HFF-Myc (cell line): ENCODE measurements around the gene ZKSCAN3.

Experiments used
- DNase-seq: peaks from one replicate; pipeline ENCODE4 v3.0.0-alpha.2; 2011; ENCODE audit warnings: low read depth; ENCODE audit errors: extremely low read depth
- H3K4me3 ChIP-seq: replicated peaks from 2 replicates; pipeline ENCODE4 v1.5.1; 2011; ENCODE audit warnings: low read depth, mild to moderate bottlenecking, control low read depth, low read length
- TF ChIP-seq, protein P1 (sequence below): IDR thresholded peaks from 2 replicates; pipeline ENCODE4 v1.5.1; 2012; ENCODE audit warnings: mild to moderate bottlenecking, low read depth, low read length, control low read depth; ENCODE audit errors: missing control alignments

The ZKSCAN3 gene

DNA sequence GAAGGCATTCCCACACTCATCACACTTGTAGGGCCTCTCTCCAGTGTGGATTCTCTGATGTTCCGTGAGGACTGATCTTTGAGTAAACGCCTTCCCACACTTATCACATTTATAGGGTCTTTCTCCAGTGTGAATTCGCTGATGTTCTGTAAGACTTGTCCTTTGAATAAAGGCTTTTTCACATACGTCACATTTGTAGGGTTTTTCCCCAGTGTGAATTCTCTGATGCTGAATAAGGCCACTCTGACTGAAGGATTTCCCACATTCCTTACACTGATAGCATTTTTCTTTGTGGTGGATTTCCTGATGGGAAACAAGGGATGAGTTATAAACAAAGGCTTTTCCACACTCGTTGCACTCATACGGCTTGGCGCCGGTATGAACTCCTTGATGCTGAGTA lies 40.9 kb downstream of the ZKSCAN3 start:
- TF ChIP-seq, protein P1, sequence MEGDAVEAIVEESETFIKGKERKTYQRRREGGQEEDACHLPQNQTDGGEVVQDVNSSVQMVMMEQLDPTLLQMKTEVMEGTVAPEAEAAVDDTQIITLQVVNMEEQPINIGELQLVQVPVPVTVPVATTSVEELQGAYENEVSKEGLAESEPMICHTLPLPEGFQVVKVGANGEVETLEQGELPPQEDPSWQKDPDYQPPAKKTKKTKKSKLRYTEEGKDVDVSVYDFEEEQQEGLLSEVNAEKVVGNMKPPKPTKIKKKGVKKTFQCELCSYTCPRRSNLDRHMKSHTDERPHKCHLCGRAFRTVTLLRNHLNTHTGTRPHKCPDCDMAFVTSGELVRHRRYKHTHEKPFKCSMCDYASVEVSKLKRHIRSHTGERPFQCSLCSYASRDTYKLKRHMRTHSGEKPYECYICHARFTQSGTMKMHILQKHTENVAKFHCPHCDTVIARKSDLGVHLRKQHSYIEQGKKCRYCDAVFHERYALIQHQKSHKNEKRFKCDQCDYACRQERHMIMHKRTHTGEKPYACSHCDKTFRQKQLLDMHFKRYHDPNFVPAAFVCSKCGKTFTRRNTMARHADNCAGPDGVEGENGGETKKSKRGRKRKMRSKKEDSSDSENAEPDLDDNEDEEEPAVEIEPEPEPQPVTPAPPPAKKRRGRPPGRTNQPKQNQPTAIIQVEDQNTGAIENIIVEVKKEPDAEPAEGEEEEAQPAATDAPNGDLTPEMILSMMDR: no peak
- H3K4me3 ChIP-seq: no peak overlapping the region
- DNase-seq: no peak

DNA sequence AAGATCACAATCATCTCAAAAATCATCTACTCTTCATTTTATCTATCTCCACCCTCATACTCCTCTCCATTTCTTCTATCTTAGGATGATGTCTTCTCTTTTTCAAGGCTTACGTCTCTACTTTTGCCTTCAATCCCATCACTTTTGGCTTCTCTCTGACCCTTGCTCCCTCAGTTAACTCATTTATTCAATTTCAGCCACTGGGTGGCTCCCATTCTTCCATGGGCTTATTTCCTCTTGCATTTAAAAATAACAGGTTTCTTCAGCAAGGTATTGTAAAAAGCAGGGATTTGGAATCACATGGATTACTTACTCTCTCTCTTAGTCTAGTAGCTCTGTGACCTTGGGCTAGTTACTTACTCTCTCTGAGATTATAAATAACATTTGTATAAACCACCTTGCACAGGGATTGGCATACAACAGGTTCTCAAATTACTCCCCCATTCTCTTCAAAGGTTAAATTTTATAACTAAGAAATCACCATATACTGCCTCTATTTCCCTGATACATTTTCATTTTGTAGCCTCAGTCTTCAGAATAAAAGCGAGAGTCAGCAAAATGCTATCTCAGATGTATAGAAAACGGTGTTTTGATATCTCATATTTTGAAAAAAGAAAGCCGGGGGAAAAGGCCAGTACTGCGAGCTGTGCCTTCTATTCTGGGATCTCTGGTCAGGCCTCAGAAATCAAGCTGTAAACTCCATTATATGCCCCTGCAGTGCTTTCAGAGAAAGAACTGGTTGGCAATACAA lies 44.3 kb downstream of the ZKSCAN3 start:
- DNase-seq: no peak
- TF ChIP-seq, protein P1: peak; percentile 17
- H3K4me3 ChIP-seq: no peak overlapping the region

DNA sequence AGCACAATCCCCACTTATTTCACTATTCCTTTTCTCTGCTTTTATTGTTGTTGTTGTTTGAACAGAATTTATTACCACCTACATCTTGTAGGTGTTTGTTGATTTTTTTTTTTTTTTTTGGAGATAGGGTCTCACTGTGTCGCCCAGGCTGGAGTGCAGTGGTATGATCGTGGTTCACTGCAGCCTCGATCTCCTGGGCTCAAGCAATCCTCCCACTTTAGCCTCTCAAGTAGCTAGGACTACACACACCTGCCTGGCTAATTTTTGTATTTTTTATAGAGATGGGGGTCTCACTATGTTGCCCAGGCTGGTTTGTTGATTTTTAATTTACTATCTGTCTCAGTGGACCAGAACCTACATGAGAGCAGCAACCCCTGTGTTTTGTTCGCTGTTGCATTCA lies 46.2 kb downstream of the ZKSCAN3 start:
- DNase-seq: no peak
- H3K4me3 ChIP-seq: peak overlapping the region; percentile 94; the same call in 1 of the 2 replicates
- TF ChIP-seq, protein P1: no peak

DNA sequence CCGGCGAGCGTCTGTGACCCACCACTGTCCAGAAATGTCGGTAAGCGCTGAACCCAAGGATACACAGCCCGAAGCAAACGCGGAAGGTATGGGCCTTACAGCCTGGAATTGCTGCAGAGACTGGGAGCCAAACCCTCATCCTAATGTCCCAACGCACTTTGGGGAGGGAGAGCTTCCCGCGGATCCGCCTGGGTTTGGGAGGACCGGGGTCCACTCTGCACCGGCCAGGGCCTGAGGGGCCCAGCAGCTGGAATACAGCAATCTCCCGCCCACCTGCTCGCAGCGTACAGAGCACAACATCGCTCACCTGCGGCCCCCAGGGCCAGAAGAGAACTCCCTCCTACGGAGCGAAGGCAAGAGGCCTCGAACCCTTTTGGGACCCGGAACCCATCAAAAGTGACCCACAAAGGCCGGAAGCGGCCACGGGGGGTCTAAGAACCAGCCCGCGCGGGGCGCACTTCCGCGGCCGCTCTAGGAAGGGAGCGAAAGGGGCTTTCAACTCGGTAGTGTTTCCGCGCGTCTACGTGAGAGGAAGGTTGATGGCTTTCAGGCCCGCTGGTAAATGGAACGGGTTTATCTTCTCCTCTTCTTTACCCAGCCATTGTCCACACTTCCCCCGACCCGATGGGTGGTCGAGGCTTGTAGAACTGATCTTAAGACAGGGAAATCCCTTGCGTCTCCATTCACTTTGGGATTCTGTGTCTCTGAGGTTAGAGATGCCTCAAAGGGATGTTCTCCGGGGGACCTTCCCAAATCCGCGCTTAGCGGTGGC lies 49.8 kb downstream of the ZKSCAN3 start, which contains the start of gene ZSCAN12:
TSS of gene ZSCAN12 (minus strand) at position 398 of the 772 bp plus-strand sequence. CDS start 1,342 bp downstream, outside the sequence.
- H3K4me3 ChIP-seq: peak within 1 kb of the TSS; percentile 94
- DNase-seq: peak; percentile 70
- TF ChIP-seq, protein P1: peak; percentile 71

DNA sequence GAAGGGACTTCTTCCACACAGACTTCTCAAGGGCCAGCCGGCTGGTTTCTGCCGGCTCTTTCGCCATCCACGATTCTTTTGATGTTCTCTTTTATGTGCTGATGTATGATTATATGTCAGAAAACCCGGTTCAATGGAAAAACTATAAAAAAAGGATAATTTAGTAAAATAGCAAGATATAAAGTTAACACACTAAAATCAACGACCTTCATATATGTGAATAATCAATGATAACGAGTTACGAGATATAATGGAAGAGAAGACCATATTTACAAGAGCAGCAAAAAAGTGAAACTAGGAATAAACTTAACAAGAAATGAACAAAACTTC lies 50.3 kb downstream of the ZKSCAN3 start:
- TF ChIP-seq, protein P1: no peak
- peak overlapping the region; percentile 94 for H3K4me3 ChIP-seq
- no peak for DNase-seq

DNA sequence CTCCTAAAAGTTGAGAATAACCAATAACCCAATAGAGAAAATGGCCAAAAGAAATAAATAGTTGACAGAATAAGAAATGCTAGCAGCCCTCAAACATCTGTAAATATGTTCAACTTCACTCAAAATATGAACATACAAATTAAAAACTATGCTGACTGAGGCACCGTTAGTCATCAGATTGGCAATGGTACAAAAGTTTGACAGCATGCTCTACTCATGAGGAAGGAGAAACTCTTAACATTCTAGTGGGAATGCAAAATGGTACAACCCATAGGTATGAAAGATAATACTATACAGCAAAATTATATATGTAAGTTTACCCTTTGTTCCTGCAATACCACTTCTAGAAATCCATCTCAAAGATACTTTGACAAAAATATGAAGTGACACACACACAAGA lies 51.4 kb downstream of the ZKSCAN3 start:
- TF ChIP-seq, protein P1: no peak
- no peak overlapping the region for H3K4me3 ChIP-seq
- no peak for DNase-seq
